Panc1 (cell line): Measurements from ENCODE around the gene CRTAC1.

Experiments
- CTCF ChIP-seq: fragments of 450-650 bp; IDR thresholded peaks from 2 replicates; pipeline ENCODE4 v1.5.1; 2017; ENCODE audit warnings: mild to moderate bottlenecking
- POLR2AphosphoS5 ChIP-seq: IDR thresholded peaks from 2 replicates; pipeline ENCODE4 v1.6.1; 2012; ENCODE audit warnings: mild to moderate bottlenecking, low read depth, low read length, moderate library complexity
- SIN3A ChIP-seq: IDR thresholded peaks from 2 replicates; pipeline ENCODE4 v1.6.1; 2012; ENCODE audit warnings: low read depth, mild to moderate bottlenecking, low read length, moderate library complexity, borderline replicate concordance; ENCODE audit not compliant: insufficient read depth
- TCF7L2 ChIP-seq: IDR thresholded peaks from 2 replicates; pipeline ENCODE4 v1.6.1; 2011; ENCODE audit warnings: mild to moderate bottlenecking, low read depth, low read length, inconsistent platforms
- TF ChIP-seq, protein P1 (sequence below), 2 experiments: IDR thresholded peaks; 2 replicates each; pipeline ENCODE4 v1.6.1; 2011 to 2012; ENCODE audit warnings: low read depth in 2 of 2, control low read depth in 1 of 2, low read length in 1 of 2, mild to moderate bottlenecking in 1 of 2, moderate library complexity in 1 of 2; ENCODE audit not compliant: insufficient read depth in 1 of 2

GRCh38 chr10:97823734-97824133, 206.7 kb downstream of the CRTAC1 start:
- TF ChIP-seq TCF7L2 (no peak), CTCF (no peak), SIN3A (no peak), POLR2AphosphoS5 (no peak)
- TF ChIP-seq, protein P1, sequence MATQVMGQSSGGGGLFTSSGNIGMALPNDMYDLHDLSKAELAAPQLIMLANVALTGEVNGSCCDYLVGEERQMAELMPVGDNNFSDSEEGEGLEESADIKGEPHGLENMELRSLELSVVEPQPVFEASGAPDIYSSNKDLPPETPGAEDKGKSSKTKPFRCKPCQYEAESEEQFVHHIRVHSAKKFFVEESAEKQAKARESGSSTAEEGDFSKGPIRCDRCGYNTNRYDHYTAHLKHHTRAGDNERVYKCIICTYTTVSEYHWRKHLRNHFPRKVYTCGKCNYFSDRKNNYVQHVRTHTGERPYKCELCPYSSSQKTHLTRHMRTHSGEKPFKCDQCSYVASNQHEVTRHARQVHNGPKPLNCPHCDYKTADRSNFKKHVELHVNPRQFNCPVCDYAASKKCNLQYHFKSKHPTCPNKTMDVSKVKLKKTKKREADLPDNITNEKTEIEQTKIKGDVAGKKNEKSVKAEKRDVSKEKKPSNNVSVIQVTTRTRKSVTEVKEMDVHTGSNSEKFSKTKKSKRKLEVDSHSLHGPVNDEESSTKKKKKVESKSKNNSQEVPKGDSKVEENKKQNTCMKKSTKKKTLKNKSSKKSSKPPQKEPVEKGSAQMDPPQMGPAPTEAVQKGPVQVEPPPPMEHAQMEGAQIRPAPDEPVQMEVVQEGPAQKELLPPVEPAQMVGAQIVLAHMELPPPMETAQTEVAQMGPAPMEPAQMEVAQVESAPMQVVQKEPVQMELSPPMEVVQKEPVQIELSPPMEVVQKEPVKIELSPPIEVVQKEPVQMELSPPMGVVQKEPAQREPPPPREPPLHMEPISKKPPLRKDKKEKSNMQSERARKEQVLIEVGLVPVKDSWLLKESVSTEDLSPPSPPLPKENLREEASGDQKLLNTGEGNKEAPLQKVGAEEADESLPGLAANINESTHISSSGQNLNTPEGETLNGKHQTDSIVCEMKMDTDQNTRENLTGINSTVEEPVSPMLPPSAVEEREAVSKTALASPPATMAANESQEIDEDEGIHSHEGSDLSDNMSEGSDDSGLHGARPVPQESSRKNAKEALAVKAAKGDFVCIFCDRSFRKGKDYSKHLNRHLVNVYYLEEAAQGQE (IDR thresholded peaks at IDR 0.05; ENCODE audit: insufficient read depth in 1 of 2, low read depth in 2 of 2, low read length in 1 of 2) = no peak
